T-helper 17 cell (primary cell): ENCODE data around the gene CAMKMT. TPM values are rescaled to one million over a fixed set of nuclear protein-coding genes. Genes with fewer than 3 reads are reported as not detected.

Experiments used
- ATAC-seq: fragments of 150-1000 bp; cut with Tn5 transposase; 2 replicates; pipeline ENCODE4 v1.10.0; 2021; ENCODE audit warnings: mild to moderate bottlenecking, moderate library complexity
- DNase-seq, 3 donors: peaks; one replicate each; pipeline versions ENCODE4 v3.0.0 to v3.0.0-alpha.2; 2020 to 2021
- H3K9me3 ChIP-seq: one replicate; pipeline ENCODE4 v1.7.0; 2013; ENCODE audit warnings: low read length, mild to moderate bottlenecking; ENCODE audit not compliant: control insufficient read depth, poor library complexity, severe bottlenecking
- H3K27ac Mint-ChIP-seq: one replicate; pipeline ENCODE4 v1.8.0; 2022; ENCODE audit warnings: mild to moderate bottlenecking, moderate library complexity, mixed read lengths
- H3K27me3 Mint-ChIP-seq: one replicate; pipeline ENCODE4 v1.8.0; 2022; ENCODE audit warnings: mixed read lengths
- H3K36me3 Mint-ChIP-seq: one replicate; pipeline ENCODE4 v1.8.0; 2022; ENCODE audit warnings: low read depth, mixed read lengths
- H3K4me1 Mint-ChIP-seq: one replicate; pipeline ENCODE4 v1.8.0; 2022; ENCODE audit warnings: mild to moderate bottlenecking, mixed read lengths
- H3K4me3 Mint-ChIP-seq: one replicate; pipeline ENCODE4 v1.8.0; 2022; ENCODE audit warnings: mild to moderate bottlenecking, moderate library complexity, mixed read lengths
- total RNA-seq, 4 donors: library from RNA in 2 of 4; stranded (reverse) in 2 of 4; gene quantifications; one replicate each; pipeline ENCODE4 v1.2.3 and lab custom pipeline; 2022 to 2026

CAMKMT gene
- total RNA-seq, 2 donors from 2014 or later: 14.8 to 19.8 TPM

DNA sequence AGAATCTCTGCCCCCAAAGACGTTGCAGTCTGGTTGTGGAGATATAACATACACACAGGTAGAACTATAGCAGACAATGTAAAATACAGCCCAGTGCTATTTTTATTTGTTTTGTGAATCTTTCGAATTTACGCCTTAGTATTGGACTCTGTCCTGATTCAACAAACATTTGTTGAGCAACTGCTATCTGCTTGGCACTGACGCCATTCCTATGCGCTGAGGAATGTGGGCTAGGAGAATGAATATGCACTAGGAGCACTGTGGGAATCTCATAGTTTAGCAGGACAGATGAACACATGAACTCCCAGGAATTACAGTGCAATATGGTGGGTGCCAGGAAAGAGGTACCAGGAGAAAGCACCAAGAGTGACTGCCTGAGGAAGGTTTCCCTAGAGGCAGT lies 398.1 kb downstream of the CAMKMT start:
- H3K27ac Mint-ChIP-seq: no peak overlapping the region
- no peak overlapping the region for H3K4me3 Mint-ChIP-seq
- no peak for ATAC-seq
- no peaks in the 10 kb centered on the region for H3K9me3 ChIP-seq
- H3K36me3 Mint-ChIP-seq: no peaks in the 10 kb centered on the region
- DNase-seq: no peak
- H3K27me3 Mint-ChIP-seq: no peaks in the 10 kb centered on the region
- H3K4me1 Mint-ChIP-seq: no peaks in the 10 kb centered on the region

DNA sequence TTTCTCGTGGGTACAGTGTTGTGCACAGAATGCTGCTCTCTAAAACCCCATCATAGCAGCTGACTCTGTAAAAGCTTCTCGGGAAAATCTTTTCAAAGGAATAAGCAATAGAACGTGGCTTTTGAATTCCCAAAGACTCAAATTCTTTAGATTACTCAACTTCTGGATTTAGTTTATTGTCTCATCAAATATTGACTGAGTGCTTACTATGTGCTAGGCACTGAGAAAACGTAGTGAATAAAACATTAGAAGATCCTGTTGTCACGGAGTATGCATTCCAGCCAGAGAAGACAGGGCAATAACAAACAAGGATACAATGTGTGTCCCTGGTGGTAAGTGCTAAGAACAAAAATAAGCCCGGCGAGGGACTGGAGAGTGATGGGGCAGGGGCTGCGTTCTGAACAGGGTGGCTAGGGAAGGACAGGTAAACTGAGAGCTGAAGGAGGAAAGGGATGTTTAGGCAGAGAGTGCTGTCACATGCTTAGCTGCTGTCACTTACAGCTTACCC lies 401.6 kb downstream of the CAMKMT start:
- no peaks in the 10 kb centered on the region for H3K9me3 ChIP-seq
- no peaks in the 10 kb centered on the region for H3K4me1 Mint-ChIP-seq
- ATAC-seq: no peak
- no peak overlapping the region for H3K4me3 Mint-ChIP-seq
- H3K36me3 Mint-ChIP-seq: no peaks in the 10 kb centered on the region
- DNase-seq: no peak
- H3K27me3 Mint-ChIP-seq: no peaks in the 10 kb centered on the region
- no peak overlapping the region for H3K27ac Mint-ChIP-seq

DNA sequence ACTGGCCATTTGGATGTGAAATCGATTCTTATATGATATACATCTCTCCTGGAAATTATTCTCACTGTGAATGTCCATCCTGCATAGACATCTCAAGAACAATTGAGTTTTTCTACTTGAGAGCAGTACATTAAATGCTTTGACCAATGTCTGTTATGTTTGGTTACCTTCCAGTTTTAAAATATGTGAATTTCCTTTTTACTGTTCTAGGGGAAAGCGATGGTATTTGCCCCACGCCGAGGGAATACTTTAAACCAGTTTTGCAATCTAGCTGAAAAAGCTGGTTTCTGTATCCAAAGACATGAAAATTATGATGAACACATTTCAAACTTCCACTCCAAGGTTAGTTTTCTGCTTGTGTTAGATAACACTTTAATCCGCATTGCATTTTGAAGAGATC lies 404.5 kb downstream of the CAMKMT start:
- H3K9me3 ChIP-seq: no peaks in the 10 kb centered on the region
- Mint-ChIP-seq H3K27ac (no peak overlapping the region), H3K4me3 (no peak overlapping the region), H3K4me1 (no peaks in the 10 kb centered on the region), H3K36me3 (no peaks in the 10 kb centered on the region), H3K27me3 (no peaks in the 10 kb centered on the region)
- DNase-seq (no peak), ATAC-seq (no peak)

GRCh38 chr2:44766777-44767176 lies 405.0 kb downstream of the CAMKMT start:
- DNase-seq: no peak
- Mint-ChIP-seq H3K27me3 (no peaks in the 10 kb centered on the region), H3K27ac (no peak overlapping the region), H3K4me3 (no peak overlapping the region), H3K4me1 (no peaks in the 10 kb centered on the region), H3K36me3 (no peaks in the 10 kb centered on the region)
- H3K9me3 ChIP-seq: no peaks in the 10 kb centered on the region
- no peak for ATAC-seq

DNA sequence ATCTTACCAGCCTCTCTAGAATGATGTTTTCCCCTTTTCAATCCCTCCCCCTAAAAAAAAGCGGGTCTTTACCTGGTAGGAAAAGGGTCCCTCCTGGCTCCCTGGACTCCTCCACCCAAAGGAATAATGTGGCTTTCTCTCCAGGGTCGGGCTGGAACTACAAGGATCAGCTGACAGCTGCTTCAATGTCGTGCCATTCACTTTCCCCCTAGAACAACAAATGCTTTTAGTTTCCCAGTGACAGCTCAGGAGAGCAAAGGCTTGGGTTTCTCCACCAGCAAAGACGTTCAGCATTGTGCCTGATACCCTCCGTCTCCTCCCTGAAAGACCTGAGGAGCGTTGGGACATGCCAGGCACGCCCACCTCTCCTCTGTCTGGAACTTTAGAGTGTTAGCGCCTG lies 405.9 kb downstream of the CAMKMT start:
- Mint-ChIP-seq H3K27ac (no peak overlapping the region), H3K36me3 (peaks cover 3% of the 10 kb centered on the region), H3K4me1 (no peaks in the 10 kb centered on the region), H3K4me3 (no peak overlapping the region), H3K27me3 (no peaks in the 10 kb centered on the region)
- H3K9me3 ChIP-seq: no peaks in the 10 kb centered on the region
- DNase-seq: no peak
- ATAC-seq: no peak

DNA sequence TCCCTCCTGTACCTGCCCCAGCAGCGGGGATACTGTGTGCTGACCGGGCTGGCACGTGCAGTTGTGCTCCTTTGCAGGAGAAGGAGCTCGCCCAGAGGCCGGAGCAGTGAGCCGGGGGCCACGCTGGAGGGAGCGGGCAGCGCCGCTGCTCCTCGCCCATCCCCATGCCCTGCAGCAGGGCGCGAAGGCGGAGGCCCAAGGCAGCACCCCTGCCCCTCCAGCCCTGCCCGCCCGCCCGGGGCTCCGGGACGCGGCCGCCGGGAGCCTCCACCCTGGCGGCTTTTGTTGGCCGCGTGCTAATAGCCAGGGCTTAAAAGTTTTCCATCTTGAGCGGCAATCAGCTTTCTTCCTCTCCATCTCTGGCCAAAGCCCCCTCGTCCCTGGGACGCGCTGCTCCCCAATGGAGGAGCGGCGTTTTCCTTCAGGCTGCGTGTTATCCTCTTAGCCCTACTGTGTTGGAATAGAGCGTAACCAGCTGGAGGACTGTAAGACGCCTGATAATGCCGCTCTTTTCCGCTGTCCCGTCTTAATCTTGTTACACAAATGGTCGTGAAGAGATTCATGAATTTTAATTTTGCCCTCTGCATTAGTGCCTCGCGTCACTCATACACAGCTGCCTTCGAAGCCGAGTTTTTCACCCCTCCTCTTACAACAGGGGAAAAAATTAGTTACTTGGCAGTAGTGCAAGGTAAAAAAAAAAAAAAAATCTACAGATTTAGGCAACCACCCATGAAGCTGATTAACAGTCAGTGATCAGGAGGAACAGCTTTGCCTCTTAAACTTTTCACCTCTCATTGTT lies 406.9 kb downstream of the CAMKMT start:
- Mint-ChIP-seq H3K27ac (no peak overlapping the region), H3K27me3 (no peaks in the 10 kb centered on the region), H3K4me3 (no peak overlapping the region), H3K4me1 (no peaks in the 10 kb centered on the region), H3K36me3 (peaks cover 3% of the 10 kb centered on the region)
- no peaks in the 10 kb centered on the region for H3K9me3 ChIP-seq
- ATAC-seq: no peak
- no peak for DNase-seq

GRCh38 chr2:44769349-44770011 lies 407.7 kb downstream of the CAMKMT start:
- no peak overlapping the region for H3K27ac Mint-ChIP-seq
- ATAC-seq: no peak
- peaks cover 3% of the 10 kb centered on the region for H3K36me3 Mint-ChIP-seq
- no peaks in the 10 kb centered on the region for H3K4me1 Mint-ChIP-seq
- H3K4me3 Mint-ChIP-seq: no peak overlapping the region
- H3K9me3 ChIP-seq: no peaks in the 10 kb centered on the region
- H3K27me3 Mint-ChIP-seq: no peaks in the 10 kb centered on the region
- DNase-seq: no peak

GRCh38 chr2:44770221-44771195 lies 408.8 kb downstream of the CAMKMT start:
- no peaks in the 10 kb centered on the region for H3K27me3 Mint-ChIP-seq
- no peak overlapping the region for H3K27ac Mint-ChIP-seq
- no peaks in the 10 kb centered on the region for H3K9me3 ChIP-seq
- no peak overlapping the region for H3K4me3 Mint-ChIP-seq
- H3K4me1 Mint-ChIP-seq: no peaks in the 10 kb centered on the region
- no peak for ATAC-seq
- no peak for DNase-seq
- peaks cover 3% of the 10 kb centered on the region for H3K36me3 Mint-ChIP-seq

DNA sequence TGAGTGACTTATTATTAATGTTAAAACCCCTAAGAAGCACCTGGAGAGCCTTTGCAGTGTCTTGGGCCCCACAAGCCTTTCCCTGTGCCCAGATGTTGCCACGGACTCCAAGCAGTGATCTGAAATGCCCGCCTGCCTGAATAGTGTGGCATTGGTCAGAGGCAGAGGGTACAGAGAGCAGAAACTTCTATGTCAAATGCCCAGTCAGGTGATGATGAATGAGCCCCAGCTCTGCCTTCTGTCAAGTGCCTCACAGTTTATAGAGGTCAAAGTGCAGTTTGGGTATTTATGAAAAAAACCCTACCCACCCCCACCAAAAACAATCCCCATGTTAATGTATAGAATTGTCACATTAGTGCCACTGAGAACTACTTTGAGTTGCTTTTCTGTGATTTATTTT lies 409.8 kb downstream of the CAMKMT start:
- Mint-ChIP-seq H3K36me3 (peaks cover 3% of the 10 kb centered on the region), H3K4me1 (no peaks in the 10 kb centered on the region), H3K4me3 (no peak overlapping the region), H3K27me3 (no peaks in the 10 kb centered on the region), H3K27ac (no peak overlapping the region)
- DNase-seq (no peak), ATAC-seq (no peak)
- H3K9me3 ChIP-seq: no peaks in the 10 kb centered on the region

- Mint-ChIP-seq H3K27ac (no peak overlapping the region), H3K4me3 (no peak overlapping the region), H3K4me1 (no peaks in the 10 kb centered on the region), H3K27me3 (no peaks in the 10 kb centered on the region), H3K36me3 (peaks cover 3% of the 10 kb centered on the region)
- ATAC-seq: no peak
- H3K9me3 ChIP-seq: no peaks in the 10 kb centered on the region
- no peak for DNase-seq
These were observed 410.4 kb downstream of the CAMKMT start for GRCh38 chr2:44772131-44772530.

DNA sequence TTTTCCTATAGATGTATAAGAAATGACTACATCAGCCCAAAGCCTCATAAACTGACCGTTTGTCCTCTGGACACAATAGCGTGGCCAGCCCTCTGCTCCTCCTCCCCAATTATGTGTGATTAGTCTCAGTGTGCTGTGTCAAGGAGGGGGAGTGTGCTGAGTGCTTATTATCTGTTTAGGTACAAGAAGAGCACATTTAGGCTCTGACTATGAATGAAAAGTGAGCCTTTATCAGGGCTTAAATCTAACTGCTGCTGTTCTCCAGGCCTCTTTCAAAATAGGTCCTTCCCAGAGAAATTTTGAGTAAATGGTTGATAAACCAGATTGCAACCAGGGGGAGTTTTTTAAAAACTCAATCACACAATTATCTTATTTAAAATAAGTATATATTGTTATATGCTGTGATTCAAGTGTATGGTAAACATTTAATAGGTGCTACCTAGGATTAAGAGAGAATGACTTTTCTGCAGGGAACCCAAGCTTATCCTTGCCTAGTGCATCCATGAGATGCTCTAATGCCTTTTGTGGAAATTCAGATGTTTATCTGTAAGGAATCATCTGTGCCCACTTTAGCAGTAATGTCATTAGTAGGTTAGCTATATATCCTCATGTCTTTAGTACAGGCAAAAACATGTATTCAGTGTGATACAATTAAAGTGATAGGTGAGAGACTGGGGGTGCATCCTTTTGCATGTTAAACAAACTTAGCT lies 411.1 kb downstream of the CAMKMT start:
- ATAC-seq: no peak
- Mint-ChIP-seq H3K4me3 (no peak overlapping the region), H3K36me3 (peaks cover 3% of the 10 kb centered on the region), H3K27me3 (no peaks in the 10 kb centered on the region), H3K4me1 (peaks cover 2% of the 10 kb centered on the region), H3K27ac (no peak overlapping the region)
- DNase-seq: no peak
- no peaks in the 10 kb centered on the region for H3K9me3 ChIP-seq

DNA sequence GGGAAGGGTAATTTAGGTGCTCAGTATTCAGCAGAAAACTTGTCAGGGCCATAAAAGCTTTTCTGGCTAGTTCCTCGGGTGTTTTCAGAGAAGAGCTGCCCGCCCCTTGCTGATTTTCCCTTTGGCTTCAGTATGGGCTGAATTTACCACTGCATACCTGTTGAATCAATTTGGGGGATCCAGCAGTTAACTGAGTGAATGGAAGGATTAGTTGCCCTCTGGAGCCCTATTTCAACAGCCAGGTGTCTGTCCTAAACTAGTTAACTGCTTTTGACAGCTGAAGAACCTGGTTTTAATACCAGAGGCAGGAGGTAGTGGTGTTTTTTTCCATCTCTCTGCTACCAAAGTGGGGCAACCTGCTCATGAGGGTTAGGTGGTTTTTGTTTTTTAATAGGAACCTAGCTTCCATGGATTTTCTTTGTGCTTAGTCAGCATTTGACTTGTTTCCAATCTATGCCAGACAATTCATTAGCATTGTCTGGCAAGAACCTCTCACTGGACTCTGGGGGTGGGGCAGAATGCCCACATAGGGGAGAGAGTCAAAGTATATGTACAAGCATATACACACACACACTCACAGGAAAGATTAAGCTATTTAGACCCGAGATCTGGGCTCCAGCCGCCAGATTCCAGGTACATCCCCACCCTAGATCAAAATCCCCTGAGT lies 413.2 kb downstream of the CAMKMT start:
- DNase-seq (no peak), ATAC-seq (no peak)
- Mint-ChIP-seq H3K27ac (no peak overlapping the region), H3K27me3 (no peaks in the 10 kb centered on the region), H3K4me1 (peaks cover 4% of the 10 kb centered on the region), H3K36me3 (peaks cover 5% of the 10 kb centered on the region), H3K4me3 (no peak overlapping the region)
- H3K9me3 ChIP-seq: no peaks in the 10 kb centered on the region
